K562 (cell line): Measurements from ENCODE around the gene SIK3. TPM values are rescaled to one million over a fixed set of nuclear protein-coding genes. Genes with fewer than 3 reads are reported as not detected.
A peak's percentile ranks its signal among the peaks of the same experiment; 100 is the strongest.

ENCODE experiments used
- ARID1B ChIP-seq: fragments of 450-650 bp; IDR thresholded peaks from 2 replicates; pipeline ENCODE4 v1.6.1; 2016; ENCODE audit warnings: antibody characterized with exemption, mild to moderate bottlenecking, inconsistent platforms
- ESRRB ChIP-seq: fragments of 250-450 bp; sonication (Bioruptor Pico); IDR thresholded peaks from 2 replicates; pipeline ENCODE4 v1.5.0; 2020; ENCODE audit warnings: mild to moderate bottlenecking, moderate library complexity, borderline replicate concordance
- FOS ChIP-seq: IDR thresholded peaks from 3 replicates; pipeline ENCODE4 v1.6.1; 2011; ENCODE audit not compliant: insufficient read length; ENCODE audit errors: extremely low read depth
- FOXJ2 ChIP-seq: fragments of 200-800 bp; sonication (Bioruptor generic); IDR thresholded peaks from 2 replicates; pipeline ENCODE4 v1.6.1; 2016; ENCODE audit warnings: missing genetic modification characterization, missing compliant biosample characterization
- FOXK2 ChIP-seq, 2 experiments: fragments of 450-650 bp; IDR thresholded peaks in 1 of 2; conservative IDR thresholded peaks in 1 of 2; 2 replicates each; pipeline ENCODE4 v1.6.1; 2016; ENCODE audit warnings: low read depth in 2 of 2, mild to moderate bottlenecking in 1 of 2
- GTF3C2 ChIP-seq: IDR thresholded peaks from 3 replicates; pipeline ENCODE4 v1.6.1; 2011; ENCODE audit warnings: borderline replicate concordance, mild to moderate bottlenecking, moderate library complexity; ENCODE audit not compliant: insufficient read length; ENCODE audit errors: extremely low read depth
- HDAC1 ChIP-seq, 2 experiments: fragments of 450-650 bp; IDR thresholded peaks; 2 replicates each; pipeline ENCODE4 v1.6.1; 2016 to 2017; ENCODE audit warnings: inconsistent platforms in 1 of 2, mild to moderate bottlenecking in 1 of 2, moderate library complexity in 1 of 2
- HDAC2 ChIP-seq: fragments of 450-650 bp; IDR thresholded peaks from 2 replicates; pipeline ENCODE4 v1.6.1; 2016; ENCODE audit warnings: mild to moderate bottlenecking
- HDAC3 ChIP-seq: fragments of 450-650 bp; IDR thresholded peaks from 2 replicates; pipeline ENCODE4 v1.6.1; 2018; ENCODE audit warnings: borderline replicate concordance, mild to moderate bottlenecking, moderate library complexity; ENCODE audit not compliant: partially characterized antibody
- HMBOX1 ChIP-seq: sonication (generic); IDR thresholded peaks from 2 replicates; pipeline ENCODE4 v1.6.1; 2016
- NCOR1 ChIP-seq: fragments of 450-650 bp; IDR thresholded peaks from 2 replicates; pipeline ENCODE4 v1.6.1; 2016; ENCODE audit warnings: mild to moderate bottlenecking, moderate library complexity
- NFE2 ChIP-seq: IDR thresholded peaks from 2 replicates; pipeline ENCODE4 v1.6.1; 2014; ENCODE audit warnings: antibody characterized with exemption, low read depth
- NR1H2 ChIP-seq: sonication (generic); formaldehyde crosslinking; IDR thresholded peaks from 2 replicates; pipeline ENCODE4 v1.4.0; 2020; ENCODE audit warnings: mild to moderate bottlenecking, missing genetic modification reagents
- POLR2AphosphoS5 ChIP-seq: IDR thresholded peaks from 2 replicates; pipeline ENCODE4 v1.6.1; 2011; ENCODE audit warnings: mild to moderate bottlenecking, low read depth, low read length, moderate library complexity; ENCODE audit not compliant: control insufficient read depth, insufficient read depth
- PTTG1 ChIP-seq: fragments of 450-650 bp; IDR thresholded peaks from 2 replicates; pipeline ENCODE4 v1.6.1; 2016; ENCODE audit warnings: low read depth, mild to moderate bottlenecking, missing genetic modification characterization, missing compliant biosample characterization
- SMARCA5 ChIP-seq: fragments of 450-650 bp; IDR thresholded peaks from 2 replicates; pipeline ENCODE4 v1.6.1; 2016
- SUPT5H ChIP-seq: fragments of 450-650 bp; IDR thresholded peaks from 2 replicates; pipeline ENCODE4 v1.6.1; 2016
- polyA plus RNA-seq, 8 experiments: library from polyadenylated mRNA; depleted of rRNA in 4 of 8; stranded (reverse) in 5 of 8; unstranded in 3 of 8; fragments of >200 nt; fragmentation: Nextera tagmentation in 2 of 8; fragmentation: Illumina TruSeq in 1 of 8; extraction: Ambion mirVana in 2 of 8; extraction: Trizol in 1 of 8; gene quantifications; 2 replicates each; pipeline versions ENCODE4 v1.2.1 to v1.2.3, GENCODE V29; 2011 to 2014; ENCODE audit warnings: inconsistent platforms in 1 of 8, missing spikeins in 1 of 8
- total RNA-seq, 7 experiments: library from RNA; depleted of rRNA in 6 of 7; stranded (reverse); fragments of >200 nt in 6 of 7; fragmentation: Illumina TruSeq in 2 of 7; extraction: Trizol in 2 of 7; gene quantifications; 2 replicates each; pipeline versions ENCODE4 v1.2.1 to v1.2.3, GENCODE V29; 2011 to 2021; ENCODE audit warnings: low replicate concordance in 1 of 7

The SIK3 gene
- total and polyA plus RNA-seq, 9 of the 15 experiments (the other 6 are each of a cell fraction or from before 2014, with no cell fraction given): 1.6 to 21.6 (median 8.0) TPM

- TF ChIP-seq GTF3C2 (no peak), POLR2AphosphoS5 (no peak), HDAC1 (IDR thresholded peaks at IDR 0.05) (peak in 1 of 2 experiments; percentile 71; a peak in 2 of 4 replicates), NFE2 (peak; percentile 50), HMBOX1 (peak; percentile 91), ESRRB (CRISPR knock-in tag) (no peak), SUPT5H (no peak), FOXK2 (conservative IDR thresholded peaks at IDR 0.05 in 1 of 2, IDR thresholded peaks at IDR 0.05 in 1 of 2; ENCODE audit: low read depth in 2 of 2) (peak in 1 of 2 experiments; percentile 11; a peak in 1 of 4 replicates), NR1H2 (CRISPR knock-in tag) (no peak), FOS (no peak), NCOR1 (peak; percentile 55), HDAC3 (peak; percentile 25), SMARCA5 (no peak), PTTG1 (tag) (no peak), FOXJ2 (0 out of 2 replicates have a peak, but pooled peaks have one; percentile 31), ARID1B (peak; percentile 66), HDAC2 (peak; percentile 53; the same call in 1 of the 2 replicates)
These were observed 26.9 kb downstream of the SIK3 start (continued) for GRCh38 chr11:117071344-117071787.
